A549 treated with RU486 at 1 μM for 4 hours (cell line): ENCODE measurements around the gene CDH8. TPM values are rescaled to one million over a fixed set of nuclear protein-coding genes. Genes with fewer than 3 reads are reported as not detected.

Experiments
- total RNA-seq: library from RNA; stranded (reverse); fragments of 200-300 nt; extraction: Qiagen RNA extraction; gene quantifications from 5 replicates; pipeline ENCODE4 v1.2.3, GENCODE V29; 2022; ENCODE audit warnings: low read depth

CDH8 gene, protein sequence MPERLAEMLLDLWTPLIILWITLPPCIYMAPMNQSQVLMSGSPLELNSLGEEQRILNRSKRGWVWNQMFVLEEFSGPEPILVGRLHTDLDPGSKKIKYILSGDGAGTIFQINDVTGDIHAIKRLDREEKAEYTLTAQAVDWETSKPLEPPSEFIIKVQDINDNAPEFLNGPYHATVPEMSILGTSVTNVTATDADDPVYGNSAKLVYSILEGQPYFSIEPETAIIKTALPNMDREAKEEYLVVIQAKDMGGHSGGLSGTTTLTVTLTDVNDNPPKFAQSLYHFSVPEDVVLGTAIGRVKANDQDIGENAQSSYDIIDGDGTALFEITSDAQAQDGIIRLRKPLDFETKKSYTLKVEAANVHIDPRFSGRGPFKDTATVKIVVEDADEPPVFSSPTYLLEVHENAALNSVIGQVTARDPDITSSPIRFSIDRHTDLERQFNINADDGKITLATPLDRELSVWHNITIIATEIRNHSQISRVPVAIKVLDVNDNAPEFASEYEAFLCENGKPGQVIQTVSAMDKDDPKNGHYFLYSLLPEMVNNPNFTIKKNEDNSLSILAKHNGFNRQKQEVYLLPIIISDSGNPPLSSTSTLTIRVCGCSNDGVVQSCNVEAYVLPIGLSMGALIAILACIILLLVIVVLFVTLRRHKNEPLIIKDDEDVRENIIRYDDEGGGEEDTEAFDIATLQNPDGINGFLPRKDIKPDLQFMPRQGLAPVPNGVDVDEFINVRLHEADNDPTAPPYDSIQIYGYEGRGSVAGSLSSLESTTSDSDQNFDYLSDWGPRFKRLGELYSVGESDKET
- total RNA-seq, result 0.15 to 0.51 TPM (median 0.36 TPM) in 5 replicates

DNA sequence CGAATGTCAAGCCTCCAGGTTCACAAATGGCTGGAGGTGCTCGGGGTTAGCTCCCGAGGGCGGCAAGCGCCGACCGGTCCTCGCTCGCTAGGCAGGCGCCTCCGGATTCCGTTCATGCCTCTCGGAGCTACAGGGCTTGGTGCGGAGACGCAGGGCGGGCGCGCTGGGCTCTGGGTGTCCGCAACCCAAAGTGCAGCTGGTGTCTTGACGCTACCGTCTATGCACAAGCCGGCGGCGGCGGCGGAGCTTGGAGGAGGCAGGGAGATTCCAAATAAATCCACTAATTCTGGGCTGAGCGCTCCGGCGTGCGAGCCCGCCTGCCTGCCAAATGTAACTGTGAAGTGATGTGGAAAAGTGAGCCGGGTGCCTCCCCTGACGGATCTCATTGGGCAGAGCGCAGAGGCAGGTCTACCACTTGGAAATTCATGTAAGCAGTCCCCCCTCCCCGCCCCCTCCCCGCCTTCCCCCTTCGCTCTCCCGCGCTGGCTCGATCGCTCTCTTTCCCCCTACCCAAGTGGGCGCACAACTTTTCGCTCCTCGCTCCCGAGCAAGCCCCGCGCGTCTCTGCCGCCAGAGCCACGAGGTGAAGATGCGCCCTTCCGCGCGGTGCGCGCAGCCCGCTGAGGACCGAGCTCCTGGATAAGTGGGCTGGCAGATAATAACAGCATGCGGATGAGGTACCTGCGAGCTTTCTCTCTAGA, at the start of gene CDH8:
Gene CDH8 (minus strand): TSS at position 338 of the 701 bp plus-strand sequence. CDS start 15,035 bp downstream, outside the sequence.

